ENCODE data around the gene PPP4R1. TPM values are rescaled to one million over a fixed set of nuclear protein-coding genes. Genes with fewer than 3 reads are reported as not detected.

Gene PPP4R1
- total and polyA plus RNA-seq, 2 of the 4 experiments (the other 2 are of a cell fraction), result 80.6 to 123 TPM

DNA sequence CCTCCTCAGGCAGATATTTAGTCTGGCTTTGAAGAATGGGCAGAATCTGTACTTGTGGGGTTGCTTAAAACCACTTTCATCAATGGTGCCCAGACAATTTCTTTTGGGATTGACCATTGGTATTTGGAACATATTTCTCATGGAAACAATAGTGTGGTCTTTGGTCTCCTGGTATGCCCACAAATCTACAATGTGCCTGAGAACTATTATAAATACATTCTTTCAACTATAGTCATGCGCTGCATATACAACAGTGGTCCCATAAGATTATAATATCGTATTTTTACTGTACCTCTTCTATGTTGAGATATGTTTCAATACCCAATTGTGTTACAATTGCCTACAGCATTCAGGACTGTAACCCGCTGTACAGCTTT lies 34.8 kb upstream of the PPP4R1 start:
- WGBS, 2 experiments (ENCODE audit: extremely low coverage in 2 of 2, insufficient read length in 1 of 2), result no CpG with 5 or more reads among the region's 3 CpGs
- ChIA-PET POLR2A (ENCODE audit: unreplicated experiment) (no interaction called here), CTCF (interaction anchor here (1.0 kb wide), 1 partner anchor 37 kb away, joined by 3 read pairs; no protein-coding TSS in a partner anchor)
- no peak for TF ChIP-seq FOS (IDR thresholded peaks at IDR 0.05; ENCODE audit: low read depth, low read length)
- TF ChIP-seq NFE2L2 (IDR thresholded peaks at IDR 0.05; ENCODE audit: low read depth, low read length), result no peak
- TF ChIP-seq MAZ (IDR thresholded peaks at IDR 0.05; ENCODE audit: borderline replicate concordance, low read depth, low read length), result no peak
- no peak for TF ChIP-seq RAD21 (IDR thresholded peaks at IDR 0.05; ENCODE audit: low read length)
- no peak for TF ChIP-seq RCOR1 (IDR thresholded peaks at IDR 0.05; ENCODE audit: insufficient replicate concordance, low read length)
- no peak for TF ChIP-seq CEBPB (IDR thresholded peaks at IDR 0.05; ENCODE audit: low read depth, low read length)
- TF ChIP-seq, protein P1, sequence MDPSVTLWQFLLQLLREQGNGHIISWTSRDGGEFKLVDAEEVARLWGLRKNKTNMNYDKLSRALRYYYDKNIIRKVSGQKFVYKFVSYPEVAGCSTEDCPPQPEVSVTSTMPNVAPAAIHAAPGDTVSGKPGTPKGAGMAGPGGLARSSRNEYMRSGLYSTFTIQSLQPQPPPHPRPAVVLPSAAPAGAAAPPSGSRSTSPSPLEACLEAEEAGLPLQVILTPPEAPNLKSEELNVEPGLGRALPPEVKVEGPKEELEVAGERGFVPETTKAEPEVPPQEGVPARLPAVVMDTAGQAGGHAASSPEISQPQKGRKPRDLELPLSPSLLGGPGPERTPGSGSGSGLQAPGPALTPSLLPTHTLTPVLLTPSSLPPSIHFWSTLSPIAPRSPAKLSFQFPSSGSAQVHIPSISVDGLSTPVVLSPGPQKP (IDR thresholded peaks at IDR 0.05; ENCODE audit: borderline replicate concordance, low read depth, low read length), result no peak
- no peak for TF ChIP-seq CHD1 (IDR thresholded peaks at IDR 0.05; ENCODE audit: low read depth, low read length)
- no peak for TF ChIP-seq MAFK (IDR thresholded peaks at IDR 0.05; ENCODE audit: low read depth, low read length)
- no peak for TF ChIP-seq SMC3 (IDR thresholded peaks at IDR 0.05; ENCODE audit: low read depth, low read length)
- no peak for TF ChIP-seq MXI1 (IDR thresholded peaks at IDR 0.05; ENCODE audit: borderline replicate concordance, low read depth, low read length)
- in situ Hi-C loops (cut with MboI; ENCODE audit: low sequenced_read_pairs) (no loop called here), intact Hi-C loops (cut with micrococcal nuclease) (no loop called here), dilution Hi-C loops (cut with HindIII; ENCODE audit: low sequenced_read_pairs, unreplicated experiment) (no loop called here)
- peak overlapping the region; percentile 89 for H3K23ac ChIP-seq (ENCODE audit: low read depth, low read length)
- ATAC-seq (ENCODE audit: low read depth), result peak; percentile 54
- peak overlapping the region; percentile 79 for H4K91ac ChIP-seq (ENCODE audit: insufficient read depth, low read depth, low read length)
- no peaks in the 10 kb centered on the region for H3K9me3 ChIP-seq (ENCODE audit: control insufficient read depth, insufficient read depth, low read length)
- H3K4me1 ChIP-seq (ENCODE audit: control insufficient read depth, insufficient read depth, low read length), result peaks cover 17% of the 10 kb centered on the region
- H2BK5ac ChIP-seq (ENCODE audit: low read depth, low read length, poor library complexity, severe bottlenecking), result peak overlapping the region; percentile 86
- H2AFZ ChIP-seq (replicated peaks; ENCODE audit: low read length, poor library complexity), result no peak overlapping the region
- H2BK15ac ChIP-seq (ENCODE audit: low read depth, low read length), result peak overlapping the region; percentile 90
- H3K4me2 ChIP-seq (ENCODE audit: low read depth, low read length), result no peak overlapping the region
- H4K20me1 ChIP-seq (ENCODE audit: insufficient read depth, low read length), result no peaks in the 10 kb centered on the region
- H3K9ac ChIP-seq (ENCODE audit: low read depth, low read length), result no peak overlapping the region
- H2AK9ac ChIP-seq (replicated peaks; ENCODE audit: low read depth, low read length, poor library complexity), result no peak overlapping the region
- no peaks in the 10 kb centered on the region for H3K36me3 ChIP-seq (ENCODE audit: control insufficient read depth, insufficient read depth, low read length)
- H3K27ac ChIP-seq (ENCODE audit: insufficient read depth, low read length), result peak overlapping the region; percentile 79; the same call in 1 of the 2 replicates
- H3K4ac ChIP-seq (ENCODE audit: low read depth, low read length), result peak overlapping the region; percentile 92
- H4K8ac ChIP-seq (ENCODE audit: low read depth in 2 of 2, low read length in 2 of 2), result peak overlapping the region; percentile 0 to 88; a peak in 2 of 4 replicates
- peak overlapping the region; percentile 96 for H2BK20ac ChIP-seq (ENCODE audit: low read depth, low read length)
- H3K14ac ChIP-seq (replicated peaks; ENCODE audit: low read depth, low read length), result peak overlapping the region; percentile 74
- H3K18ac ChIP-seq (ENCODE audit: low read depth, low read length), result peak overlapping the region; percentile 69
- H3K4me3 ChIP-seq (ENCODE audit: insufficient read depth, low read depth, low read length), result no peak overlapping the region
- peak overlapping the region; percentile 83 for H4K5ac ChIP-seq (ENCODE audit: low read depth, low read length)
- peak; percentile 57 for DNase-seq
- peak overlapping the region; percentile 46; the same call in 1 of the 2 replicates for H3K56ac ChIP-seq (ENCODE audit: extremely low read depth, insufficient read depth, low read length)
- peak overlapping the region; percentile 83 for H2BK120ac ChIP-seq (ENCODE audit: low read depth, low read length)
- H3K9me1 ChIP-seq (ENCODE audit: insufficient read depth, low read length), result peaks cover 17% of the 10 kb centered on the region
- peaks cover 0 to 9% of the 10 kb centered on the region in 2 experiments; a peak in 2 of 4 replicates for H3K79me1 ChIP-seq (ENCODE audit: low read depth in 1 of 2, low read length in 2 of 2)
- no peaks in the 10 kb centered on the region for H3K27me3 ChIP-seq (ENCODE audit: control insufficient read depth, insufficient read depth, low read length)
- no TSS peak for BruUV-seq (replicated peaks)
- peak overlapping the region; percentile 85 for H2AK5ac ChIP-seq (ENCODE audit: low read depth, low read length)
